Lung (tissue), 12 donors: ENCODE measurements around the gene MLXIPL. TPM values are rescaled to one million over a fixed set of nuclear protein-coding genes. Genes with fewer than 3 reads are reported as not detected.

Source experiments
- ATAC-seq: fragments of 200-7000 bp; cut with Tn5 transposase; one replicate; pipeline ENCODE4 v1.9.1; 2020; ENCODE audit warnings: moderate number of reproducible peaks; ENCODE audit not compliant: insufficient read depth, low FRiP score
- DNase-seq, 3 donors: peaks; one replicate each; pipeline ENCODE4 v3.0.0-alpha.2; 2013 to 2017
- H3K27ac ChIP-seq, 2 donors: one replicate each; pipeline ENCODE4 v1.5.1; 2013; ENCODE audit warnings: mild to moderate bottlenecking in 2 of 2, moderate library complexity in 2 of 2, control low read depth in 1 of 2, inconsistent platforms in 1 of 2, low read depth in 1 of 2, low read length in 1 of 2
- H3K27me3 ChIP-seq, 3 donors: one replicate each; pipeline ENCODE4 v1.5.1; 2013; ENCODE audit warnings: low read length in 2 of 3; ENCODE audit not compliant: control insufficient read depth in 3 of 3, insufficient read depth in 3 of 3
- H3K36me3 ChIP-seq, 4 donors: one replicate each; pipeline ENCODE4 v1.5.1; 2013; ENCODE audit warnings: low read length in 4 of 4, mild to moderate bottlenecking in 1 of 4, moderate library complexity in 1 of 4; ENCODE audit not compliant: control insufficient read depth in 4 of 4, insufficient read depth in 4 of 4
- H3K4me1 ChIP-seq, 5 donors: one replicate each; pipeline ENCODE4 v1.5.1; 2013; ENCODE audit warnings: low read length in 5 of 5, mild to moderate bottlenecking in 2 of 5, moderate library complexity in 1 of 5; ENCODE audit not compliant: control insufficient read depth in 5 of 5, insufficient read depth in 5 of 5
- H3K4me3 ChIP-seq: one replicate; pipeline ENCODE4 v1.5.1; 2013; ENCODE audit warnings: mild to moderate bottlenecking, control low read depth, moderate library complexity
- H3K9ac ChIP-seq, 2 donors: one replicate each; pipeline ENCODE4 v1.5.1; 2013; ENCODE audit warnings: low read length in 2 of 2, control low read depth in 1 of 2; ENCODE audit not compliant: insufficient read depth in 1 of 2
- H3K9me3 ChIP-seq, 4 donors: one replicate each; pipeline ENCODE4 v1.5.1; 2013; ENCODE audit warnings: low read length in 3 of 4, mild to moderate bottlenecking in 1 of 4, moderate library complexity in 1 of 4; ENCODE audit not compliant: control insufficient read depth in 4 of 4, insufficient read depth in 3 of 4
- WGBS, 2 donors: extraction: QIAGEN DNeasy Blood & Tissue Kit; methylation state at CpG; one replicate each; pipeline ENCODE4 v1.1.7; 2013; 5-methylcytosine and 5-hydroxymethylcytosine counted together
- polyA plus RNA-seq, 2 donors: library from polyadenylated mRNA; stranded (reverse); fragments of 200-250 nt; gene quantifications; one replicate each; pipeline ENCODE4 v1.2.1, GENCODE V29; 2013
- total RNA-seq, 2 donors: library from RNA; depleted of rRNA in 1 of 2; stranded (reverse); fragments of >200 nt in 1 of 2; gene quantifications; one replicate each; pipeline ENCODE4 v1.2.1, GENCODE V29; 2014 to 2021
- TF ChIP-seq, protein P1 (sequence below): IDR thresholded peaks from 2 replicates; pipeline ENCODE4 v1.5.1; 2012; ENCODE audit warnings: mild to moderate bottlenecking; ENCODE audit errors: control extremely low read depth, extremely low read depth
- donor health status: control.
- donor health status: control.
- donor health status: Bipolar disorder and iron deficiency.
- donor health status: healthy.
- donor health status: DM: yes; HTN: yes; CAD: no.

MLXIPL gene
- total and polyA plus RNA-seq, 4 donors, result 1.3 to 16.1 (median 6.7) TPM

DNA sequence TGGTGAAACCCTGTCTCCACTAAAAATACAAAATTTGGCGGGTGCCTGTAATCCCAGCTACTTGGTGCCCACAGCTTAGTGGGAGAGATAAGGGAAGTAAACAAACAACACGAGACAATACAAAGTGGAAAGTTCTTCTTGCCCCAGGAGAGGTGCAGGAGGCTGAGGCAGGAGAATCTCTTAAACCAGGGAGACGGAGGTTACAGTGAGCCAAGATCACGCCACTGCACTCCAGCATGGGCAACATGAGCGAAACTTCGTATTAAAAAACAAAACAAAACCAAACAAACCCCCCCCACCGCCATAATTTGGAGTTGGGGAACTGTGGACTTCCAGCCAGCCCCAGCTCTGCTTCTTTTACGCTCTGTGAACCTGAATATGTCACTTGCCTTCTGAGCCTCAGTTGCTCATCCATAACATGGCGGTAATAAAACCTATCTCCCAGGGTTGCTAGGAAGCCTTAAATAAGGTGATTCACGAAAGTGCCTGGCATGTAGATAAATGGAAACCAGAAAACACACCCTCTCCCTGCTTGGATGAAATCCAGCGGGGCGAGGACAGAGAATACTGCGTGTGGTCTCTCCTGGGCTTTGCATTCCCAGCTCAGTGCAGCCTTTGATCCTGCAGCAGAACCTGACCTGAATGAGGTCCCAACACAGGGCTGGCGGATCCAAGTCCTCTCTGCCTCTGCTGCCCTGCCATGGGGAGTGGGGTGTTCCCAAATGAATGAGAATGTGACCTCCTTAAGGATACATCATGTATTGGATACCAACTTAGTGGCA, 10.2 kb downstream of the MLXIPL start:
- Histone ChIP-seq H3K4me1 (no peaks in the 10 kb centered on the region), H3K9ac (no peak overlapping the region), H3K27me3 (no peaks in the 10 kb centered on the region), H3K9me3 (no peaks in the 10 kb centered on the region), H3K4me3 (no peak overlapping the region), H3K36me3 (peaks cover 0 to 2% (median 0%) of the 10 kb centered on the region in 4 donors), H3K27ac (no peak overlapping the region)
- TF ChIP-seq, protein P1, sequence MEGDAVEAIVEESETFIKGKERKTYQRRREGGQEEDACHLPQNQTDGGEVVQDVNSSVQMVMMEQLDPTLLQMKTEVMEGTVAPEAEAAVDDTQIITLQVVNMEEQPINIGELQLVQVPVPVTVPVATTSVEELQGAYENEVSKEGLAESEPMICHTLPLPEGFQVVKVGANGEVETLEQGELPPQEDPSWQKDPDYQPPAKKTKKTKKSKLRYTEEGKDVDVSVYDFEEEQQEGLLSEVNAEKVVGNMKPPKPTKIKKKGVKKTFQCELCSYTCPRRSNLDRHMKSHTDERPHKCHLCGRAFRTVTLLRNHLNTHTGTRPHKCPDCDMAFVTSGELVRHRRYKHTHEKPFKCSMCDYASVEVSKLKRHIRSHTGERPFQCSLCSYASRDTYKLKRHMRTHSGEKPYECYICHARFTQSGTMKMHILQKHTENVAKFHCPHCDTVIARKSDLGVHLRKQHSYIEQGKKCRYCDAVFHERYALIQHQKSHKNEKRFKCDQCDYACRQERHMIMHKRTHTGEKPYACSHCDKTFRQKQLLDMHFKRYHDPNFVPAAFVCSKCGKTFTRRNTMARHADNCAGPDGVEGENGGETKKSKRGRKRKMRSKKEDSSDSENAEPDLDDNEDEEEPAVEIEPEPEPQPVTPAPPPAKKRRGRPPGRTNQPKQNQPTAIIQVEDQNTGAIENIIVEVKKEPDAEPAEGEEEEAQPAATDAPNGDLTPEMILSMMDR, result no peak
- no peak for DNase-seq
- WGBS, 2 donors, result 63 to 69% methylated on average over 14 of the region's 14 CpGs
- no peak for ATAC-seq

DNA sequence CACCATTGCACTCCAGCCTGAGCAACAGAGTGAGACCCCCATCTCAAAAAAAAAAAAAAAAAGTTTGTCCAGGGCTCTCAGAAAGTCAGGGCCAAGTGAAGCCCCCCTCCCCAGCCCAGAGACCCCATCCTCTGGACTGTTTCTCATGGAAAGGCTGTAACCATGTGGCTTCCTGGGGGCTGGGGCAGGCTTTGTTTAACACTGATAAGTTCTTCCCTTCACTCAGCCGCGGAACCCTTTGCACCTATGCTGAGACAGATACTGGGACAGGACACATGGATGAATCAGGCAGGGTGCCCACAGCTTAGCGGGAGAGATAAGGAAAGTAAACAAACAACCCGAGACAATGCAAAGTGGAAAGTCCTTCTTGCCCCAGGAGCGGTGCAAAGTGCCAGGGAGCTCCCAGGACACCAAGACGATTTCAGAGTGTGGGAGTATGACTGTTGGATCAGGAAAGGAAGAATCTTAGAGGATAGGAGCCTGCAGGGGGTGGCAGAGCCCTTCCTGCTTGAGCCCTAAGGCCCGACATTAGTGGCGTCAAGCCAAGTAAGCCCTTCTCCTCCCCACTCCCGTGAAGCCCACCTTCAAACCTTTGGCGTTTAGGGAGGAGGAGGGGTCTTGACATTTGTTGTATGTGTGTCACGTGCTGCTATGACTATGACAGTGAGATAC, 11.6 kb downstream of the MLXIPL start:
- Histone ChIP-seq H3K9ac (no peak overlapping the region), H3K36me3 (peaks cover 0 to 2% (median 0%) of the 10 kb centered on the region in 4 donors), H3K9me3 (no peaks in the 10 kb centered on the region), H3K27ac (no peak overlapping the region), H3K4me3 (no peak overlapping the region), H3K27me3 (no peaks in the 10 kb centered on the region), H3K4me1 (no peaks in the 10 kb centered on the region)
- TF ChIP-seq, protein P1, result no peak
- ATAC-seq, result no peak
- 9 to 13% methylated on average over 11 of the region's 11 CpGs for WGBS, 2 donors
- DNase-seq, result no peak

DNA sequence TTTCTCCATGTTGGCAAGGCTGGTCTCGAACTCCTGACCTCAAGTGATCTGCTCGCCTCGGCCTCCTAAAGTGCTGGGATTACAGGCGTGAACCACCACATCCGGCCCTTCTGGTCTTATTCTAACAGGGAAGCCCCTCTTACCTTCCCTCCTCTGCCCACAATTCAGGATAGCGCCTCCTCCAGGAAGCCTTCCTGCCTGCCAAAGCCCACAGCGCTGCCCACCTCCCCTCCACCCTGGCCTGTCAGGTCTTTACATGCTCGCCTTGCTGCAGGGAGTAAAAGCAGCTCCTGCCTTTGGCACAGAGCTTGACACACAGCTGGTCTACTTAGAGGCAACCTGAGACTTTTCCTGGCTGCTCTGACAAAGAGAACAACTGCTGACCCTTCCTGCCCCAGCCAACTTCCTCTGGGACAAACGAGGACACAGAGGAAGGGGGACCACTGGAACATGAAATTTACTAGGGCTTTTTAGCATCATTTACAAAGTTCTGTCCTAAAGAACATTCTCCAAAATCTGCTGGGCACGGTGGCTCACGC, 13.2 kb downstream of the MLXIPL start:
- Histone ChIP-seq H3K4me3 (no peak overlapping the region), H3K36me3 (peaks cover 0 to 2% (median 0%) of the 10 kb centered on the region in 4 donors), H3K27me3 (peaks cover 0 to 4% (median 4%) of the 10 kb centered on the region in 3 donors), H3K9ac (no peak overlapping the region), H3K9me3 (no peaks in the 10 kb centered on the region), H3K4me1 (peaks cover 0 to 4% (median 0%) of the 10 kb centered on the region in 5 donors), H3K27ac (no peak overlapping the region)
- DNase-seq, result no peak
- TF ChIP-seq, protein P1, result no peak
- 64 to 80% methylated on average over 11 of the region's 11 CpGs for WGBS, 2 donors
- no peak for ATAC-seq
